Measurements from ENCODE around the gene TMEM123. TPM values are rescaled to one million over a fixed set of nuclear protein-coding genes. Genes with fewer than 3 reads are reported as not detected.

Gene TMEM123
- total RNA-seq, 1 donor = 91.9 TPM

GRCh38 chr11:102360681-102361080 is 91.9 kb downstream of the TMEM123 start:
- no peak overlapping the region for H3K4me2 ChIP-seq (ENCODE audit: insufficient read depth, low read length)
- no peak overlapping the region for H2AFZ ChIP-seq (ENCODE audit: low read length)
- DNase-seq (ENCODE audit: insufficient read length, low spot score, missing footprints) = no peak
- peaks cover 80% of the 10 kb centered on the region for H3K79me2 ChIP-seq (ENCODE audit: insufficient read depth, low read length)
- peaks cover 13% of the 10 kb centered on the region for H4K20me1 ChIP-seq (ENCODE audit: insufficient read depth, low read length)
- no peaks in the 10 kb centered on the region for H3K27me3 ChIP-seq (ENCODE audit: insufficient read depth, low read length)
- no peaks in the 10 kb centered on the region for H3K9me3 ChIP-seq (ENCODE audit: low read depth, low read length)
- no peak overlapping the region for H3K27ac ChIP-seq (ENCODE audit: low read depth, low read length)
- no peak for TF ChIP-seq CTCF (IDR thresholded peaks at IDR 0.05; ENCODE audit: extremely low read depth, low read depth, low read length)
- H3K4me1 ChIP-seq (ENCODE audit: insufficient read depth, low read length) = no peaks in the 10 kb centered on the region
- H3K36me3 ChIP-seq (ENCODE audit: insufficient read depth, low read length) = peaks cover 52% of the 10 kb centered on the region
- H3K4me3 ChIP-seq (ENCODE audit: insufficient read depth, low read length) = no peak overlapping the region

GRCh38 chr11:102359372-102359771 is 93.2 kb downstream of the TMEM123 start:
- Histone ChIP-seq H3K27ac (ENCODE audit: low read depth, low read length) (no peak overlapping the region), H3K9me3 (ENCODE audit: low read depth, low read length) (no peaks in the 10 kb centered on the region), H3K4me3 (ENCODE audit: insufficient read depth, low read length) (no peak overlapping the region), H2AFZ (ENCODE audit: low read length) (no peak overlapping the region), H3K27me3 (ENCODE audit: insufficient read depth, low read length) (no peaks in the 10 kb centered on the region), H3K4me2 (ENCODE audit: insufficient read depth, low read length) (no peak overlapping the region), H3K36me3 (ENCODE audit: insufficient read depth, low read length) (peaks cover 42% of the 10 kb centered on the region), H3K4me1 (ENCODE audit: insufficient read depth, low read length) (no peaks in the 10 kb centered on the region), H4K20me1 (ENCODE audit: insufficient read depth, low read length) (peaks cover 13% of the 10 kb centered on the region), H3K79me2 (ENCODE audit: insufficient read depth, low read length) (peaks cover 80% of the 10 kb centered on the region)
- no peak for TF ChIP-seq CTCF (IDR thresholded peaks at IDR 0.05; ENCODE audit: extremely low read depth, low read depth, low read length)
- DNase-seq (ENCODE audit: insufficient read length, low spot score, missing footprints) = no peak

GRCh38 chr11:102357116-102357515 is 95.4 kb downstream of the TMEM123 start:
- no peak overlapping the region for H3K4me2 ChIP-seq (ENCODE audit: insufficient read depth, low read length)
- H3K27ac ChIP-seq (ENCODE audit: low read depth, low read length) = no peak overlapping the region
- no peak overlapping the region for H3K4me3 ChIP-seq (ENCODE audit: insufficient read depth, low read length)
- H4K20me1 ChIP-seq (ENCODE audit: insufficient read depth, low read length) = peaks cover 13% of the 10 kb centered on the region
- H3K27me3 ChIP-seq (ENCODE audit: insufficient read depth, low read length) = no peaks in the 10 kb centered on the region
- H2AFZ ChIP-seq (ENCODE audit: low read length) = no peak overlapping the region
- no peak for DNase-seq (ENCODE audit: insufficient read length, low spot score, missing footprints)
- peaks cover 93% of the 10 kb centered on the region for H3K79me2 ChIP-seq (ENCODE audit: insufficient read depth, low read length)
- no peaks in the 10 kb centered on the region for H3K4me1 ChIP-seq (ENCODE audit: insufficient read depth, low read length)
- no peaks in the 10 kb centered on the region for H3K9me3 ChIP-seq (ENCODE audit: low read depth, low read length)
- peaks cover 41% of the 10 kb centered on the region for H3K36me3 ChIP-seq (ENCODE audit: insufficient read depth, low read length)
- TF ChIP-seq CTCF (IDR thresholded peaks at IDR 0.05; ENCODE audit: extremely low read depth, low read depth, low read length) = no peak

GRCh38 chr11:102347462-102348370 is 104.8 kb downstream of the TMEM123 start:
- H3K4me1 ChIP-seq (ENCODE audit: insufficient read depth, low read length) = peaks cover 30% of the 10 kb centered on the region
- H3K79me2 ChIP-seq (ENCODE audit: insufficient read depth, low read length) = peaks cover 55% of the 10 kb centered on the region
- H2AFZ ChIP-seq (ENCODE audit: low read length) = peak overlapping the region; percentile 25
- TF ChIP-seq CTCF (IDR thresholded peaks at IDR 0.05; ENCODE audit: extremely low read depth, low read depth, low read length) = no peak
- H3K27me3 ChIP-seq (ENCODE audit: insufficient read depth, low read length) = no peaks in the 10 kb centered on the region
- peaks cover 6% of the 10 kb centered on the region for H4K20me1 ChIP-seq (ENCODE audit: insufficient read depth, low read length)
- H3K27ac ChIP-seq (ENCODE audit: low read depth, low read length) = peak overlapping the region; percentile 97
- H3K9me3 ChIP-seq (ENCODE audit: low read depth, low read length) = no peaks in the 10 kb centered on the region
- peak overlapping the region; percentile 93 for H3K4me2 ChIP-seq (ENCODE audit: insufficient read depth, low read length)
- DNase-seq (ENCODE audit: insufficient read length, low spot score, missing footprints) = no peak
- peak overlapping the region; percentile 85 for H3K4me3 ChIP-seq (ENCODE audit: insufficient read depth, low read length)
- peaks cover 22% of the 10 kb centered on the region for H3K36me3 ChIP-seq (ENCODE audit: insufficient read depth, low read length)

All from osteoblast (primary cell).